PC-9 (cell line): ENCODE data around the gene PALLD. TPM values are rescaled to one million over a fixed set of nuclear protein-coding genes. Genes with fewer than 3 reads are reported as not detected.

Experiments used
- BruUV-seq: library from RNA; stranded (reverse); fragments of 400-500 nt; replicated peaks from 2 replicates; lab custom pipeline; 2021; lab: Mats Ljungman, UMichigan
- CTCF ChIA-PET: fragments of 300-600 bp; sonication (Branson Sonifier 250); formaldehyde crosslinking; loops from one replicate; lab custom pipeline; 2022; ENCODE audit warnings: antibody characterized with exemption; lab: Charles Lee
- POLR2A ChIA-PET: fragments of 300-600 bp; sonication (Branson Sonifier 250); formaldehyde crosslinking; loops from one replicate; lab custom pipeline; 2022; ENCODE audit warnings: antibody characterized with exemption; ENCODE audit not compliant: unreplicated experiment; lab: Charles Lee
- DNase-seq, 2 experiments: peaks; one replicate each; pipeline versions ENCODE4 v3.0.0 to v3.0.0-alpha.2; 2015 to 2022; ENCODE audit warnings: mixed read lengths in 1 of 2
- H2AFZ ChIP-seq: fragments of 200-600 bp; sonication (generic); 2 replicates; pipeline ENCODE4 v1.8.1; 2017; ENCODE audit warnings: antibody characterized with exemption
- H3F3A ChIP-seq: fragments of 200-600 bp; sonication (generic); 2 replicates; pipeline ENCODE4 v1.8.1; 2017; ENCODE audit warnings: antibody characterized with exemption, mild to moderate bottlenecking, low read depth; ENCODE audit not compliant: insufficient read depth
- H3K27ac ChIP-seq: fragments of 200-600 bp; sonication (generic); 2 replicates; pipeline ENCODE4 v1.6.1; 2016; ENCODE audit warnings: mixed run types
- H3K27me3 ChIP-seq: fragments of 200-600 bp; sonication (generic); 2 replicates; pipeline ENCODE4 v1.6.1; 2016; ENCODE audit warnings: low read depth, mixed run types; ENCODE audit not compliant: insufficient read depth
- H3K36me3 ChIP-seq: fragments of 200-600 bp; sonication (generic); 2 replicates; pipeline ENCODE4 v1.6.1; 2016; ENCODE audit warnings: low read depth, mixed run types
- H3K4me1 ChIP-seq: fragments of 200-600 bp; sonication (generic); replicated peaks from 2 replicates; pipeline ENCODE4 v1.6.1; 2016; ENCODE audit warnings: mixed run types; ENCODE audit not compliant: insufficient read depth
- H3K4me2 ChIP-seq: fragments of 200-600 bp; sonication (generic); 2 replicates; pipeline ENCODE4 v1.6.1; 2017; ENCODE audit warnings: mixed run types
- H3K4me3 ChIP-seq: fragments of 200-600 bp; sonication (generic); 2 replicates; pipeline ENCODE4 v1.6.1; 2016; ENCODE audit warnings: mixed run types
- H3K79me2 ChIP-seq: fragments of 200-600 bp; sonication (generic); 2 replicates; pipeline ENCODE4 v1.6.1; 2017; ENCODE audit warnings: low read depth, mixed run types
- H3K9me2 ChIP-seq: fragments of 200-600 bp; sonication (generic); 2 replicates; pipeline ENCODE4 v1.8.1; 2017; ENCODE audit warnings: mild to moderate bottlenecking; ENCODE audit not compliant: insufficient read depth
- H3K9me3 ChIP-seq: fragments of 200-600 bp; sonication (generic); 2 replicates; pipeline ENCODE4 v1.8.1; 2016; ENCODE audit warnings: low read depth; ENCODE audit not compliant: insufficient read depth
- H4K20me1 ChIP-seq: fragments of 200-600 bp; sonication (generic); 2 replicates; pipeline ENCODE4 v1.8.1; 2017; ENCODE audit not compliant: insufficient read depth
- CTCF ChIP-seq: fragments of 200-600 bp; sonication (generic); conservative IDR thresholded peaks from 2 replicates; pipeline ENCODE4 v1.6.1; 2017; ENCODE audit warnings: mixed run types, antibody characterized with exemption, mild to moderate bottlenecking, moderate library complexity
- EZH2 ChIP-seq: fragments of 200-600 bp; sonication (generic); IDR thresholded peaks from 2 replicates; pipeline ENCODE4 v1.8.0; 2017; ENCODE audit warnings: antibody characterized with exemption, low read depth
- intact Hi-C: fragments of 100-400 bp; cut with micrococcal nuclease; formaldehyde crosslinking; loops from one replicate; pipeline ENCODE4 v1.10.0; 2022; ENCODE audit not compliant: unreplicated experiment
- total RNA-seq: library from RNA; stranded (reverse); gene quantifications from 2 replicates; pipeline ENCODE4 v1.2.3, GENCODE V29; 2021

Gene PALLD
- total RNA-seq, 1 experiment from 2014 or later, result 156 TPM

DNA sequence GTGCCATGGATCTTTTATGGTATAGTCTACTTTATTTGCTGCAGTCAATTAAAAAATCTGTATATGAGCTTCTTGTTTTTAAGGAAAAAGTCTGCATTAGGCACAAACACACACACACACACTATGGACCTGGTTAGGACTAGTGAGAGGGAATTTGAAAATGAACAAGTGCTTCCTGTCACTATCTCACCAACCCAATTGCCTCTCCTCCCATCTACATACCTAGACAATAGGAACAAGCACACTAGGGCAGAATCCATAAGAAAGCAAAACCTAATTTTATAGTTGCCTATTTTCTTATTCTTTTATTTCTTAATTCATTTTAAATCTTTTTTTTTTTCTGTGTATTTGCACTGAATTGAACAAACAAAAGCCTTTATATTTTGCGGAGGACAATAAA is 22.7 kb downstream of the PALLD start:
- ChIA-PET POLR2A (no interaction called here), CTCF (interaction anchor here (0.6 kb wide), 1 partner anchor 398 kb away, joined by 3 read pairs; no protein-coding TSS in a partner anchor)
- no peak overlapping the region for H3K27ac ChIP-seq

DNA sequence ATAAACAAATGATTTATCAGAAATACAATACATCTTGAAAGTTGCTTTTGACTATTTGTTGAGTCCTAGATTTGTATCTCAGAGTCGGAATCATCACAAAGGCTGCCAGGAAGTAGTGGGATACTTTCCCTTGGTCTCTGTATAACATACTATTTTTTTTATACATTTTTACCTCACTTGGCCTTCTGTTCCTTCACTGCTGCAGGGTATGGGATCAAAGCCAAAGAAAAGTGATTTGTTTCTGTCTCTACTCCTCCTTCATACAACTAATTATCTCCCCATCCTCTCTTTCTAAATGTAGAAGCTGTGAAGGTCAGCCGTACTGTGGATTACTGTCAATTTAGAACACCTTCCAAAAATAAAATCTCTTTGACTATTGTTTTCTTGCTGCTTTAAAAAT is 24.9 kb downstream of the PALLD start:
- Histone ChIP-seq H3K4me2 (no peak overlapping the region), H3K36me3 (no peaks in the 10 kb centered on the region), H3F3A (no peaks in the 10 kb centered on the region), H3K4me1 (no peaks in the 10 kb centered on the region), H3K27me3 (no peaks in the 10 kb centered on the region), H3K27ac (no peak overlapping the region), H3K9me2 (no peaks in the 10 kb centered on the region), H3K79me2 (no peaks in the 10 kb centered on the region), H3K9me3 (no peaks in the 10 kb centered on the region), H3K4me3 (no peak overlapping the region), H2AFZ (no peak overlapping the region), H4K20me1 (no peaks in the 10 kb centered on the region)
- TF ChIP-seq EZH2 (no peak), CTCF (no peak)
- POLR2A ChIA-PET, result no interaction called here
- DNase-seq, result no peak
- intact Hi-C loops, result no loop called here
- CTCF ChIA-PET, result no interaction called here
- no TSS peak for BruUV-seq

More for the DNA sequence above, 22.7 kb downstream of the PALLD start:
- Histone ChIP-seq H4K20me1 (no peaks in the 10 kb centered on the region), H3K27me3 (no peaks in the 10 kb centered on the region), H2AFZ (no peak overlapping the region), H3K9me2 (no peaks in the 10 kb centered on the region), H3K79me2 (no peaks in the 10 kb centered on the region), H3K4me2 (no peak overlapping the region), H3F3A (no peaks in the 10 kb centered on the region), H3K9me3 (no peaks in the 10 kb centered on the region), H3K4me3 (no peak overlapping the region), H3K36me3 (no peaks in the 10 kb centered on the region), H3K4me1 (no peaks in the 10 kb centered on the region)
- no peak for DNase-seq
- no peak for TF ChIP-seq CTCF
- TF ChIP-seq EZH2, result no peak
- BruUV-seq, result no TSS peak
- intact Hi-C loops, result loop anchor here (10.0 kb wide), 1 partner anchor 295 kb away; no protein-coding TSS in a partner anchor

GRCh38 chr4:168522356-168522755 is 25.5 kb downstream of the PALLD start:
- H3K27ac ChIP-seq, result no peak overlapping the region
- no peaks in the 10 kb centered on the region for H3K4me1 ChIP-seq
- no peak overlapping the region for H3K4me3 ChIP-seq
- ChIA-PET CTCF (no interaction called here), POLR2A (no interaction called here)
- TF ChIP-seq CTCF, result no peak
- no peak for TF ChIP-seq EZH2
- H4K20me1 ChIP-seq, result no peaks in the 10 kb centered on the region
- DNase-seq, result no peak
- H3K4me2 ChIP-seq, result no peak overlapping the region
- no peaks in the 10 kb centered on the region for H3K9me3 ChIP-seq
- no peaks in the 10 kb centered on the region for H3K36me3 ChIP-seq
- H2AFZ ChIP-seq, result no peak overlapping the region
- intact Hi-C loops, result no loop called here
- H3K27me3 ChIP-seq, result no peaks in the 10 kb centered on the region
- no peaks in the 10 kb centered on the region for H3K79me2 ChIP-seq
- H3K9me2 ChIP-seq, result no peaks in the 10 kb centered on the region
- BruUV-seq, result no TSS peak
- H3F3A ChIP-seq, result no peaks in the 10 kb centered on the region
